ENCODE results near the gene TAF10.

- TF ChIP-seq CTCF (IDR thresholded peaks at IDR 0.05) (no peak), POLR2A (IDR thresholded peaks at IDR 0.05) (no peak)
Observed at GRCh38 chr11:6574816-6575715, 37.0 kb downstream of the TAF10 start.
